Left cardiac atrium (tissue), 4 donors: ENCODE results near the gene RNF135. TPM values are rescaled to one million over a fixed set of nuclear protein-coding genes. Genes with fewer than 3 reads are reported as not detected.
"Not testable (repeated sequence)": the region's sequence is repeated elsewhere in the genome, so short reads cannot be mapped to it uniquely, and the experiment has no call there.

Source experiments
- ATAC-seq, 2 donors: fragments of 200-7000 bp; cut with Tn5 transposase; one replicate each; pipeline ENCODE4 v1.9.1; 2020; ENCODE audit warnings: mild to moderate bottlenecking in 2 of 2, moderate library complexity in 2 of 2
- DNase-seq: peaks from one replicate; pipeline ENCODE4 v3.0.0-alpha.2; 2020
- intact Hi-C, 2 donors: fragments of 100-400 bp; cut with DNase I; formaldehyde crosslinking; loops; one replicate each; pipeline versions ENCODE4 v1.14.1 to v1.15.1; 2022 to 2023
- long read RNA-seq: library from polyadenylated mRNA; unstranded; transcript quantifications from one replicate; pipeline ENCODE4 v2.0.0, GENCODE V29; 2021
- total RNA-seq, 2 donors: library from RNA; stranded (reverse); fragmentation: NEBNext Ultra II Directional; extraction: Animal tissue kit (Norgen Biotek cat#: 25700); gene quantifications; one replicate each; pipeline ENCODE4 v1.2.1, GENCODE V29; 2021
- donor health status: DM: no; HTN: yes; CAD: no.
- donor health status: DM: no; HTN: yes; CAD: no; lungs with severe emphysema.
- donor health status: DM: yes; HTN: yes; CAD: no.
- donor health status: Dilated cardiomyopathy.

RNF135 gene, protein sequence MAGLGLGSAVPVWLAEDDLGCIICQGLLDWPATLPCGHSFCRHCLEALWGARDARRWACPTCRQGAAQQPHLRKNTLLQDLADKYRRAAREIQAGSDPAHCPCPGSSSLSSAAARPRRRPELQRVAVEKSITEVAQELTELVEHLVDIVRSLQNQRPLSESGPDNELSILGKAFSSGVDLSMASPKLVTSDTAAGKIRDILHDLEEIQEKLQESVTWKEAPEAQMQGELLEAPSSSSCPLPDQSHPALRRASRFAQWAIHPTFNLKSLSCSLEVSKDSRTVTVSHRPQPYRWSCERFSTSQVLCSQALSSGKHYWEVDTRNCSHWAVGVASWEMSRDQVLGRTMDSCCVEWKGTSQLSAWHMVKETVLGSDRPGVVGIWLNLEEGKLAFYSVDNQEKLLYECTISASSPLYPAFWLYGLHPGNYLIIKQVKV
- total RNA-seq = 10 to 100 TPM in 1 of 2 donors, 1 to 10 TPM in 1; 8.8 to 12.0 TPM
- long read RNA-seq, transcript RNF135-202 (5 exons, 2,892 nt) = major isoform, 11 of 16 reads
- long read RNA-seq, partial matches to known transcripts = 0 of 16 reads
- long read RNA-seq, other reads (novel, unspliced or antisense) = 2 of 16 reads

DNA sequence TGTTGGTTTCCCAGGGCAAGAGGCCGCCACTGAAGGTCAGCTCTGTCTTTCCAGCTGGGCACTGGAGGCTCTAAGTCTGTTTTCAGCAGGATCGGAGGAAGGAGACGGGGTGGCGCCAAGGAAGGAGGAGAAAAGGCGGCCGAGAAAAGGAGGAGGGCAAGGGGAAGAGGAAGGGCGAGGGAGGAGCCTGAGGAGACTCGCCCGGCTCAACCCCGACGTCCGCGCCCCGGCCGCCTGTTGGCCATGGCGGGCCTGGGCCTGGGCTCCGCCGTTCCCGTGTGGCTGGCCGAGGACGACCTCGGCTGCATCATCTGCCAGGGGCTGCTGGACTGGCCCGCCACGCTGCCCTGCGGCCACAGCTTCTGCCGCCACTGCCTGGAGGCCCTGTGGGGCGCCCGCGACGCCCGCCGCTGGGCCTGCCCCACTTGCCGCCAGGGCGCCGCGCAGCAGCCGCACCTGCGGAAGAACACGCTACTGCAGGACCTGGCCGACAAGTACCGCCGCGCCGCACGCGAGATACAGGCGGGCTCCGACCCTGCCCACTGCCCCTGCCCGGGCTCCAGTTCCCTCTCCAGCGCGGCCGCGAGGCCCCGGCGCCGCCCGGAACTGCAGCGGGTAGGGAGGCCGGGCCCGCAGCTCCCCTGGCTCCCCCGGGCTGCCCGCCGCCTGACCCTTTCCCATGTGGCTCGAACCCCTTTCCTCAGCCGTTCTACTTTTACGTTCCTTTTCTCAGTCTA is at the start of gene RNF135:
Gene RNF135 (plus strand): TSS at position 209 of the 737 bp plus-strand sequence. CDS start 35 bp downstream, at position 244.
- intact Hi-C loops = no loop called here
- ATAC-seq = peak; percentile 96 to 98
- peak; percentile 89 for DNase-seq

- peak; percentile 87 to 92 for ATAC-seq
- intact Hi-C loops = no loop called here
- peak; percentile 62 for DNase-seq
These were observed 49.2 kb upstream of the RNF135 start, which contains the start of gene ADAP2 for GRCh38 chr17:30921544-30922196. ADAP2 (plus strand) TSS chr17:30921945; CDS start chr17:30922015, 70 bp downstream.

DNA sequence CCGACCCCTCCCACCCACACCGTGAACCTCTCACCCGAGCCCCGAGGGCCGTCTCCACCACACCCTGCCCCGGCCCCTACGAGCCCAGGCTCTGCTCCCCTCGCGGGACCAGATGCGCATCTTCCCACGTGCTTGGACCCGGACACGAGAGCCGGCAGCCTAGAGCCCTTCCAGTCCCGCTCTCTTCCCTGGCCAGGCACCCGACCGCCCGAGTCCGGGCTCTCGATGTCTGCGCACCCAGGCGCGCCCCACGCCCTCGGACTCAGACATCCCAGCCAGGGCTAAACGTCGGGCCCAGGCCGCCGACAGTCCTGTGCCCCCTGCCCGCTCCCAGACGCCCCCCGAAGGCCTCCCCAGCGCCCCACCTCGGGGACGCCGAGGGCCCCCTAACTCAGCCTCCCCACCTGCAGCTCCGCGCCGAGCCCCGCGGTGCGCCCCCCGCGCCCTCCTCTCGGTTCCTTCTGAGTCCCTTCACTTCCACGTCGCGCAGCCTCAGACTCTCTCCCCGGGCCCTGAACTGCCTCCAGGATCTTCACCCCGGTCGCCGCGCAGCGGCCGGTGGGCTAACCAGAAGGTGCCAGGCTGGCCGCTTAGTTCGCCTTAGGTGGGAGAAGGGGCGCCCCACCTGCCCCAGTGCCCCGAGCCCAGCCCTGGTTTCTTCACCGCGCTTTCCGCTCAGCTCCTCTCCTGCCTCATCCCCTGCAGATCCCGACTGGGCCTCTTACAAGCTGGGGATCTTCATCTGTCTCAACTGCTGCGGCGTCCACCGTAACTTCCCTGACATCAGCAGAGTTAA is 48.4 kb upstream of the RNF135 start:
- intact Hi-C loops = no loop called here
- peak; percentile 45 to 56 for ATAC-seq

GRCh38 chr17:30924341-30924740 is 46.5 kb upstream of the RNF135 start:
- intact Hi-C loops = no loop called here
- ATAC-seq (no peak), DNase-seq (no peak)

More for the DNA sequence above, 48.4 kb upstream of the RNF135 start:
- DNase-seq = peak; percentile 31

- no peak for DNase-seq
- intact Hi-C loops = no loop called here
- no peak for ATAC-seq
These were observed 44.3 kb upstream of the RNF135 start for GRCh38 chr17:30926516-30926915.

DNA sequence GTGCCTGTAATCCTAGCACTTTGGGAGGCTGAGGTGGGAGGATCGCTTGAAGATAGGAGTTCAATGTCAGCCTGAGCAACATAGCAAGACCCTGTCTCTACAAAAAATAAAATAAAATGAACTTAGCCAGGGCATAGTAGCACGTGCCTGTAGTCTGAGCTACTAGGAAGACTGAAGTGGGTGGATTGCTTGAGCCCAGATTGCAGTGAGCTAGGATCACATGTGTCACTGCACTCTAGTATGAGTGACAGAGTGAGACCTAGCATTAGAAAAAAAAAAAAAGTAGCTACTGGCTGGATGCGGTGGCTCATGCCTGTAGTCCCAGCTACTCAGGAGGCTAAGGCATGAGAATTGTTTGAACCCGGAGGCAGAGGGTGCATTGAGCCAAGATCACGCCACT is 43.1 kb upstream of the RNF135 start:
- intact Hi-C loops = no loop called here

DNA sequence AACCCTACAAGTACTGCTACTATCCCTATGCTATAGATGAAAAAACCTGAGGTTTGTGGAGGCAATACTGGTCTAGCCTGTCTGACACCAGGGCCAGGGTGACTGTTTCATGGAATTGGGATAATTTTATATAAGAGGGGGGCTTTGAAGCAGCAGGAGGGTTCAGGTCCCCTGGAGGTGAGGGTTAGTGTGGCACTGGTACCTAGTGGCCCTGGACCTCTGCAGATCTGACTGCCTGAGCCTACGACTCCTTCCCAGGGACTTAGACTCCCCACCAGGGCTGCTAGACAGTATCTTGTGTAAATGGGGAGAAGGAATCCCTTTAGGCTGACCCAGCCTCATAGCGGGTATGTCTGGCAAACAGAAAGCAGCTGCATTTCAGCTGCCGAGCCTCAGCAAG is 42.3 kb upstream of the RNF135 start:
- DNase-seq (no peak), ATAC-seq (no peak)
- intact Hi-C loops = no loop called here

More for the DNA sequence above, 43.1 kb upstream of the RNF135 start:
- ATAC-seq = no peak
- DNase-seq = no peak

DNA sequence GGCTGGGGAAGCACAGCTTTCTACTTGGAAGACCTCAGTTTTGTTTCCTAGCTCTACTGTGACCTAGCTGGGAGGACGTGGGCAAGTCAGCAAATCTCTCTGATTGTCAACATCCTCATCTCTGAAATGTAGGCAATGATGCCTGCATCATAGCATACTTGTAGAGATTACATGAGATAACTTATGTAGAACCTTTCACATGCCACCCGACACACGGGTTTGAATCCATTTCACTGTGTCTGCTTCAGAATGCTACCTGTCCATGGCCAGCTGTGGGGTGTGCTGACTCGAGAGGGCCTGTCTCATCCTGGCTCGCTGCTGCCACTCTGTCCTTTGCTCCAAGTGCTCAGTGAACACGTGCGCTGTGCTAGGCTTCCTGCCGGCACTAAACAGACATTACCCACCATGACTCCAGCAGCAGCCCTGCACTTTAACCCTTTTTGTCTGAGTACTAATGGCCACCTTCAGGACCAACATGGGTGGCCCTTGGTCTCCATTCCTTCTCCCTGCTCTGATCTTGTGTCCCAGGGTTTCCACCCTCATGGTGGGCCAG is 41.7 kb upstream of the RNF135 start:
- intact Hi-C loops = no loop called here
- ATAC-seq (no peak), DNase-seq (no peak)

GRCh38 chr17:30929861-30930260 is 41.0 kb upstream of the RNF135 start:
- ATAC-seq, DNase-seq, intact Hi-C loops: not testable (repeated sequence)

DNA sequence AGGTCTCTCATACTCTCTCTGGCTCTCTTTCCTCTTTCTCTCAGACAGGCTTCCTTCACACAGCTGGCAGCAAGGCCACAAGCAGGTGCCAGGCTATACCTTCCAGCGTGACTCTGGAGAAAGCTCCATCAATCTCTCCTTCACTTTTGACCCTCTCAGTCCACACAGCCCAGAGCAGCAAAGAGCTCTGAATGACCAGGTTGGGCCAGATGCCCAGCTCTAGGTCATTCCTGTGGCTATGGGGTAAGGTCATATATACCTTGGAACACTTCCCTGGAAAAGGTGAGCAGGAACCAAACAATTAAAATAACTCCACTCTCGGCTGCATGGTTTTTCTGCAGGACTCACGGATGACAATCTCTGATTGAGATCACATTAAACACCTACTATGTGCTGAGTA is 40.3 kb upstream of the RNF135 start:
- DNase-seq (no peak), ATAC-seq (no peak)
- intact Hi-C loops = no loop called here

- ATAC-seq, DNase-seq, intact Hi-C loops: not testable (repeated sequence)
These were observed 39.3 kb upstream of the RNF135 start for GRCh38 chr17:30931582-30931981.

DNA sequence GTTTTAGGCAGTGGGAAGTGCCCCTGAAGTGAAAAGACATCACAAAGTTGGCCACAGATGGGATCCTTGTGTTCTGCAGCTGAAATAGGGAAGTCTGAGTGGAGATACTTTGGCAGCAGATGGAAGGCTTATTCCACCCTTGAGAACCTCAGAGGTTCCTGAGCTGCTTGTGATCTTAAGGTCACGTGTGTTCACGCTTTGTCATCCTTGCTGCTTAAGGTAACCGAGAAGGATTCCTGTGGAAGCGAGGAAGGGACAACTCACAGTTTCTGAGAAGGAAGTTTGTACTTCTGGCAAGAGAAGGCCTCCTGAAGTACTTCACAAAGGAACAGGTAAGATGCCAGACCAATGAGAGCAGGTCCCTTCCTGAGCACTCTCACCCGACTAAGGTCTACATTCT is 36.9 kb upstream of the RNF135 start:
- no peak for ATAC-seq
- intact Hi-C loops = no loop called here
- no peak for DNase-seq

- intact Hi-C loops = no loop called here
- DNase-seq = no peak
These were observed 31.7 kb upstream of the RNF135 start for GRCh38 chr17:30939051-30939689.

GRCh38 chr17:30942308-30943079 is 28.3 kb upstream of the RNF135 start:
- ATAC-seq (no peak), DNase-seq (no peak)
- intact Hi-C loops = no loop called here

More at GRCh38 chr17:30939051-30939689, 31.7 kb upstream of the RNF135 start:
- ATAC-seq = peak in 1 of 2 donors; percentile 26

DNA sequence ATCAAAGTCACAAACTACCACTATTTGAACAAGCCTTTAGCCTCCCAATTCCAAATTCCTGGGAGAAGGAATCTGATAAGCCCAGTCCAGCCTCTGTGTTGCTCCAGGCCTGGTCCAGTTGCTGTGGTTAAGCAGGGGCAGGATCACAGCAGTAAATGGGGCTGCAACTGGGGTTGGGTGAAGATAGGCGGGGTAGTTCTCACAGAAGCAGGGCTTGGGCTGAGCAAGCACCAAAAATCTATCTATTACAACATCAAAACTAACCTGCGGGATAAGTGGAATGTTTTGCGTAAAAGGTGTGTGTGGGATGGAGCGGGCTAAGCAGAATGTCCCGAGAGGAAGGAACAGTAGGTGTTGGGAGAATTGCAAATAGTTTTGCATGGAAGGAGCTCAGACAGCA is 23.0 kb upstream of the RNF135 start:
- no peak for ATAC-seq
- intact Hi-C loops = no loop called here
- no peak for DNase-seq

DNA sequence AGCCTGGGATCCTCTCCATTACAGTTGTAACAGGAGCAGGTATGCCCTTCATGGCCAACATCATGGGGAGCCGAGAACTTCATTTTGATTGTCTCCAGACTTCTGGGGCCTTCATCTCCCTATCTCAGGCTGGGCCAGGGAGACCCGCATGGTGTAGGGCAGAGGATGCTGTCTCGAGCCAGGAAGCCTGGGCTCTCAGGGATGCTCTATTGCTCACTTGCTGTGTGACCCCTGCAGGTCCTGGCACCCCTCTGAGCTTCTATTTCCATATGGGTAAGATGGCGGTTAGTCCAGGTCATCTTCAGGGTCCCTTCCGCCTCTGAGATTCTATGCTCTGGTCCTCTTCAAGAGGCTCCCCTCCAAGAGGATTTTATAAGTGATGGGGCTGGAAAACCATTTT is 20.6 kb upstream of the RNF135 start:
- DNase-seq = no peak
- intact Hi-C loops = no loop called here
- no peak for ATAC-seq
